Measurements from ENCODE around the gene PLA2G7.

GRCh38 chr6:46776070-46776712, 41.0 kb upstream of the PLA2G7 start:
- TF ChIP-seq, protein P1, sequence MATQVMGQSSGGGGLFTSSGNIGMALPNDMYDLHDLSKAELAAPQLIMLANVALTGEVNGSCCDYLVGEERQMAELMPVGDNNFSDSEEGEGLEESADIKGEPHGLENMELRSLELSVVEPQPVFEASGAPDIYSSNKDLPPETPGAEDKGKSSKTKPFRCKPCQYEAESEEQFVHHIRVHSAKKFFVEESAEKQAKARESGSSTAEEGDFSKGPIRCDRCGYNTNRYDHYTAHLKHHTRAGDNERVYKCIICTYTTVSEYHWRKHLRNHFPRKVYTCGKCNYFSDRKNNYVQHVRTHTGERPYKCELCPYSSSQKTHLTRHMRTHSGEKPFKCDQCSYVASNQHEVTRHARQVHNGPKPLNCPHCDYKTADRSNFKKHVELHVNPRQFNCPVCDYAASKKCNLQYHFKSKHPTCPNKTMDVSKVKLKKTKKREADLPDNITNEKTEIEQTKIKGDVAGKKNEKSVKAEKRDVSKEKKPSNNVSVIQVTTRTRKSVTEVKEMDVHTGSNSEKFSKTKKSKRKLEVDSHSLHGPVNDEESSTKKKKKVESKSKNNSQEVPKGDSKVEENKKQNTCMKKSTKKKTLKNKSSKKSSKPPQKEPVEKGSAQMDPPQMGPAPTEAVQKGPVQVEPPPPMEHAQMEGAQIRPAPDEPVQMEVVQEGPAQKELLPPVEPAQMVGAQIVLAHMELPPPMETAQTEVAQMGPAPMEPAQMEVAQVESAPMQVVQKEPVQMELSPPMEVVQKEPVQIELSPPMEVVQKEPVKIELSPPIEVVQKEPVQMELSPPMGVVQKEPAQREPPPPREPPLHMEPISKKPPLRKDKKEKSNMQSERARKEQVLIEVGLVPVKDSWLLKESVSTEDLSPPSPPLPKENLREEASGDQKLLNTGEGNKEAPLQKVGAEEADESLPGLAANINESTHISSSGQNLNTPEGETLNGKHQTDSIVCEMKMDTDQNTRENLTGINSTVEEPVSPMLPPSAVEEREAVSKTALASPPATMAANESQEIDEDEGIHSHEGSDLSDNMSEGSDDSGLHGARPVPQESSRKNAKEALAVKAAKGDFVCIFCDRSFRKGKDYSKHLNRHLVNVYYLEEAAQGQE (tag by site-specific recombination; IDR thresholded peaks at IDR 0.05), result no peak
- TF ChIP-seq ZNF19 (tag by site-specific recombination; IDR thresholded peaks at IDR 0.05; ENCODE audit: low read depth) (no peak), ZNF596 (tag by site-specific recombination; IDR thresholded peaks at IDR 0.05) (no peak), ZNF324 (tag by site-specific recombination; IDR thresholded peaks at IDR 0.05) (no peak), TCF7L2 (IDR thresholded peaks at IDR 0.05; ENCODE audit: borderline replicate concordance, low read depth, low read length) (no peak), ZNF274 (IDR thresholded peaks at IDR 0.05; ENCODE audit: low read length) (no peak), ZNF274 (tag by site-specific recombination; IDR thresholded peaks at IDR 0.05; ENCODE audit: borderline replicate concordance) (no peak), YY1 (tag by site-specific recombination; IDR thresholded peaks at IDR 0.05) (no peak), ZNF670 (tag by site-specific recombination; IDR thresholded peaks at IDR 0.05; ENCODE audit: low read depth) (no peak), ZNF169 (tag by site-specific recombination; IDR thresholded peaks at IDR 0.05) (no peak), BCL11A (tag by site-specific recombination; IDR thresholded peaks at IDR 0.05; ENCODE audit: low read depth) (no peak), ZNF561 (tag by site-specific recombination; IDR thresholded peaks at IDR 0.05; ENCODE audit: borderline replicate concordance) (no peak)
- TF ChIP-seq, protein P2, sequence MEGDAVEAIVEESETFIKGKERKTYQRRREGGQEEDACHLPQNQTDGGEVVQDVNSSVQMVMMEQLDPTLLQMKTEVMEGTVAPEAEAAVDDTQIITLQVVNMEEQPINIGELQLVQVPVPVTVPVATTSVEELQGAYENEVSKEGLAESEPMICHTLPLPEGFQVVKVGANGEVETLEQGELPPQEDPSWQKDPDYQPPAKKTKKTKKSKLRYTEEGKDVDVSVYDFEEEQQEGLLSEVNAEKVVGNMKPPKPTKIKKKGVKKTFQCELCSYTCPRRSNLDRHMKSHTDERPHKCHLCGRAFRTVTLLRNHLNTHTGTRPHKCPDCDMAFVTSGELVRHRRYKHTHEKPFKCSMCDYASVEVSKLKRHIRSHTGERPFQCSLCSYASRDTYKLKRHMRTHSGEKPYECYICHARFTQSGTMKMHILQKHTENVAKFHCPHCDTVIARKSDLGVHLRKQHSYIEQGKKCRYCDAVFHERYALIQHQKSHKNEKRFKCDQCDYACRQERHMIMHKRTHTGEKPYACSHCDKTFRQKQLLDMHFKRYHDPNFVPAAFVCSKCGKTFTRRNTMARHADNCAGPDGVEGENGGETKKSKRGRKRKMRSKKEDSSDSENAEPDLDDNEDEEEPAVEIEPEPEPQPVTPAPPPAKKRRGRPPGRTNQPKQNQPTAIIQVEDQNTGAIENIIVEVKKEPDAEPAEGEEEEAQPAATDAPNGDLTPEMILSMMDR (tag by site-specific recombination; IDR thresholded peaks at IDR 0.05), result no peak
- TF ChIP-seq, protein P3, sequence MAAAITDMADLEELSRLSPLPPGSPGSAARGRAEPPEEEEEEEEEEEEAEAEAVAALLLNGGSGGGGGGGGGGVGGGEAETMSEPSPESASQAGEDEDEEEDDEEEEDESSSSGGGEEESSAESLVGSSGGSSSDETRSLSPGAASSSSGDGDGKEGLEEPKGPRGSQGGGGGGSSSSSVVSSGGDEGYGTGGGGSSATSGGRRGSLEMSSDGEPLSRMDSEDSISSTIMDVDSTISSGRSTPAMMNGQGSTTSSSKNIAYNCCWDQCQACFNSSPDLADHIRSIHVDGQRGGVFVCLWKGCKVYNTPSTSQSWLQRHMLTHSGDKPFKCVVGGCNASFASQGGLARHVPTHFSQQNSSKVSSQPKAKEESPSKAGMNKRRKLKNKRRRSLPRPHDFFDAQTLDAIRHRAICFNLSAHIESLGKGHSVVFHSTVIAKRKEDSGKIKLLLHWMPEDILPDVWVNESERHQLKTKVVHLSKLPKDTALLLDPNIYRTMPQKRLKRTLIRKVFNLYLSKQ (tag by site-specific recombination; IDR thresholded peaks at IDR 0.05; ENCODE audit: borderline replicate concordance), result no peak
